Activated T-helper 1 cell treated with anti-CD3 and anti-CD28 coated beads, Interleukin-2, amount 50 U/mL, for 16 hours (primary cell): ENCODE data around the gene SNAPC4.

Experiments used
- DNase-seq, 2 donors: peaks; one replicate each; pipeline ENCODE4 v3.0.0-alpha.2; 2020; ENCODE audit warnings: low read depth in 1 of 2, low spot score in 1 of 2

Gene SNAPC4, protein sequence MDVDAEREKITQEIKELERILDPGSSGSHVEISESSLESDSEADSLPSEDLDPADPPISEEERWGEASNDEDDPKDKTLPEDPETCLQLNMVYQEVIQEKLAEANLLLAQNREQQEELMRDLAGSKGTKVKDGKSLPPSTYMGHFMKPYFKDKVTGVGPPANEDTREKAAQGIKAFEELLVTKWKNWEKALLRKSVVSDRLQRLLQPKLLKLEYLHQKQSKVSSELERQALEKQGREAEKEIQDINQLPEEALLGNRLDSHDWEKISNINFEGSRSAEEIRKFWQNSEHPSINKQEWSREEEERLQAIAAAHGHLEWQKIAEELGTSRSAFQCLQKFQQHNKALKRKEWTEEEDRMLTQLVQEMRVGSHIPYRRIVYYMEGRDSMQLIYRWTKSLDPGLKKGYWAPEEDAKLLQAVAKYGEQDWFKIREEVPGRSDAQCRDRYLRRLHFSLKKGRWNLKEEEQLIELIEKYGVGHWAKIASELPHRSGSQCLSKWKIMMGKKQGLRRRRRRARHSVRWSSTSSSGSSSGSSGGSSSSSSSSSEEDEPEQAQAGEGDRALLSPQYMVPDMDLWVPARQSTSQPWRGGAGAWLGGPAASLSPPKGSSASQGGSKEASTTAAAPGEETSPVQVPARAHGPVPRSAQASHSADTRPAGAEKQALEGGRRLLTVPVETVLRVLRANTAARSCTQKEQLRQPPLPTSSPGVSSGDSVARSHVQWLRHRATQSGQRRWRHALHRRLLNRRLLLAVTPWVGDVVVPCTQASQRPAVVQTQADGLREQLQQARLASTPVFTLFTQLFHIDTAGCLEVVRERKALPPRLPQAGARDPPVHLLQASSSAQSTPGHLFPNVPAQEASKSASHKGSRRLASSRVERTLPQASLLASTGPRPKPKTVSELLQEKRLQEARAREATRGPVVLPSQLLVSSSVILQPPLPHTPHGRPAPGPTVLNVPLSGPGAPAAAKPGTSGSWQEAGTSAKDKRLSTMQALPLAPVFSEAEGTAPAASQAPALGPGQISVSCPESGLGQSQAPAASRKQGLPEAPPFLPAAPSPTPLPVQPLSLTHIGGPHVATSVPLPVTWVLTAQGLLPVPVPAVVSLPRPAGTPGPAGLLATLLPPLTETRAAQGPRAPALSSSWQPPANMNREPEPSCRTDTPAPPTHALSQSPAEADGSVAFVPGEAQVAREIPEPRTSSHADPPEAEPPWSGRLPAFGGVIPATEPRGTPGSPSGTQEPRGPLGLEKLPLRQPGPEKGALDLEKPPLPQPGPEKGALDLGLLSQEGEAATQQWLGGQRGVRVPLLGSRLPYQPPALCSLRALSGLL (N-terminal part only)

DNA sequence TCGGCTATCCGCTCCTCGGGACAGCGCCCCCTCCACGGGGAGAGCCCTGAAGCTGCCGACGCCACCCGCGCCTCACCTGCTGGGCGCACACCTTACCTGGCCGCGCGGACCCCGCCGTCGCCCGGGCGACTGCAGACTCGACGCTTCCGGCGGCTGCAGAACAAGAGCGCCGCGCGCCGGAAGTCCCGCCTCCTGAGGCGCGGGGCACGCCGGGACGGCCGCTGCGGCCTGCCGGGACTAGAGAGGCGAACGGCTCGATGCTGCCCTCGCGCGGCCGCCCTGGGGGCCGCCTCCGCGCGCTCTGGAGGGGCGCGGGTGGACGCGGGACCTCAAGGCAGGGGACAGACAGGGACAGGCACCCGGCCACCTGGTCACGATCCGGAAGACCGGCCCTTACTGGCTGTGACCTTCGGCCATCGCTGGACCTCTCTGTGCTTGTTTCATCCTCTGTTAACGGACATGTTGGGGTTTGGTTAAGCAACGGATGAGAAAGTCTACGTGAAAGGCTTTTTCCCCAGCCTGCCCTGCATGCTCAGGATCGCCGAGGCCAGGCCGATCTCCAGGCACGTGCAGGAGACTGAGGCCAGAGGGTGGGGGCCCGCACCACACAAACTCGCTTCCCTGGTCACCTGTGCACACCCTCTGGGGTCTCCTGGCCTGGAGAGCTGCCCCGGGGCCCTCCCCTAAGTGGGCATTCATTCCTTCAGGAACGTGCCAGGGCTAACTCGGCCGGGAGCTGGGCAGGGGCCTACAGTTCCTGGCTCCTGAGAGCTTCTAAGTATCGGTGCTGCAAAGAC, at the start of gene SNAPC4:
Gene SNAPC4, minus strand, starts transcription at position 133 of the 797 bp plus-strand sequence. CDS start 1,742 bp downstream, outside the sequence.
- peak; percentile 73 to 83 for DNase-seq

DNA sequence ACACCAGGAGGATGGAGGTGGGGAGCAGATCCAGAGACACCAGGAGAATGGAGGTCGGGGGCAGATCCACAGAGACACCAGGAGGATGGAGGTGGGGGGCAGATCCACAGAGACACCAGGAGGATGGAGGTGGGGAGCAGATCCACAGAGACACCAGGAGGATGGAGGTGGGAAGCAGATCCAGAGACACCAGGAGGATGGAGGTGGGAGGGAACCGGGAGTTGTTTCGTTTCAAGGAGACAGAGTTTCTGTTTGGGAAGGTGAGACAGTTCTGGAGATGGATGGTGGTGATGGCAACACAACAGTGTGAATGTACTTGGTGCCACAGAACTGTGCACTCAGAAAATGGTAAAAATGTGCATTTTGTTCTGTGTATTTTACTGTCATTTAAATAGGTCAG, 48.7 kb upstream of the SNAPC4 start:
- no peak for DNase-seq

DNA sequence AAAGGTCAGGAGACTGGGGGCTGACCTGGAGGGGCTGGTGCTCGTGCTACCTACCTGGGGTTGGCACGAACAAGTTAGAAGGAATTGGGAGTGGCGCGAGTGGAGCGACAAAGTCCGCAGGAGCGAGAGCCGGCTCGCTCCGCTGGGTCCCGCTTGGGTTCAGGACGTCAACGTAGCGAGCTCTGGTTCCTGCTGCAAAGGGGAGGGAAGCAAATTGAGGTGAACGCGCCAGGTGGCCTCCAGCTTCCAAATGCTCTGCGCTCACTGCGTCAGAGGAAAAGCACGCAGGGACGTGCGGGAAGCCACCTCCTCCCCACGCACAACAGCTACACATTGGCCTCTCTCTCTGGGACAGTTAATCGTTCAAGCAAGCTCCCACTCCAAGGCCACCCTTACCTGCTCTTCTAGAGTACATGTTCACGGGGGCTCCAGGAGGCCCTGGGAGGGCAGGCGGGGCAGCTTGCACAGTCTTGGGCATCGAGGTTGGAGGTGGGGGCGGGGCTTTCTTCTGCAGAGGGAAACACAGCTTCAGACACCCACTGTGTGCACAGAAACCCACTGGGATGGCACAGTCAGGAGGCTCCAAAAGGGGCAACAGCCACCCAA, 47.3 kb upstream of the SNAPC4 start:
- DNase-seq, result no peak

DNA sequence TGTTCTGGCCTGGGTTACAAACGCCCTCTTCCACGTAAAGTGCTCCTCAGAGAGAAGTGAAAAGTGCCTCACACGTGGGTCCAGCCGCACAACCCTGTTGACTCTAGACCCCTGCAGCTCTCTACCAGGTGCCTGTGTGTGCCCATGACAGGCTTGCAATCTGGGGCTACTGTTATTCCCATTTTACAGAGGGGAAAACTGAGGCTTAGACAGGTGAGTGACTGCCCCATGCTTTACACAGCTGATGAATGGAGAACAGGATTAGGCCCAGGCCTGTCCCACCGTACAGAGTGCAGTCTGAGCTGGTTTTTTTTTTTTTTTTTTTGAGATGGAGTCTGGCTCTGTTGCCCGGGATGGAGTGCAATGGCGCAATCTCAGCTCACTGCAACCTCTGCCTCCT, 45.8 kb upstream of the SNAPC4 start:
- no peak for DNase-seq

DNA sequence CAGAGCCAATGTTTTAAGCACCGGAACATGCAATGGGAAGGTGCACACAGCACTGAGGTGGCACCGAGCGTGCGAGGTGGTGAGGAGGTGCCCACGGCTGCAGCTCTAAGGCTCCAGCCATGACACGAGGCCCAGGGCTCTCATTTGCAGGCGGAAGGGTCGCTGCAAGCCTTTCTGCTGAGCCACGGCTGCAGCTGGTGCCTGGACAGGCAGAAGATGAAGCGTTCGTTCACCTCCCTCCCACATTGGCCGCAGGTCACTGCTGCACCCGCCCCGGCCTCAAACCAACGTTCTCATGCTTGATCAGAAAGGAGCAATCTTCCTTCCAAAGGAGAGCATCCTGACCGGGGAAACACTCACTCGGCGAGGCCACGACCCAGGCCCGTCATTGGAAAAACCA, 44.1 kb upstream of the SNAPC4 start:
- no peak for DNase-seq

DNA sequence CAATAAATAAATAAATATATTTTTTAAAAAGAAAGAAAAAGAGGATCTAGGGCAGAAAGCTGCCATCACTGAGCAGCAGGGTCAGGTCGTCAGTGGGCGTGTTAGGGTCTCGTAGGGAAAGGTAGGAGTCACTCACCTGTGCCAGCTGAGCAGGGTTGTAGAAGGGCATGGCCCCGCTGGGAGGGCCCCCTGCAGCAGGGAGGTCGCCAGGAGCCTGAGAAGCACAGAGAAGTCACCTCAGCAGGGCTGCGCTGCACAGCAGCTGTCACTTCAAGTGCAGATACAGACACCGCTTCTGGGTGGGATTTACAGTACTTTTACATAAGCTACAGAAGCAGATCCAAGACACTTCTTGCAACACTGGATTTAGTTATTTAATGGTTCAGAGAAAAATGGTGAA, 43.7 kb upstream of the SNAPC4 start:
- no peak for DNase-seq

DNA sequence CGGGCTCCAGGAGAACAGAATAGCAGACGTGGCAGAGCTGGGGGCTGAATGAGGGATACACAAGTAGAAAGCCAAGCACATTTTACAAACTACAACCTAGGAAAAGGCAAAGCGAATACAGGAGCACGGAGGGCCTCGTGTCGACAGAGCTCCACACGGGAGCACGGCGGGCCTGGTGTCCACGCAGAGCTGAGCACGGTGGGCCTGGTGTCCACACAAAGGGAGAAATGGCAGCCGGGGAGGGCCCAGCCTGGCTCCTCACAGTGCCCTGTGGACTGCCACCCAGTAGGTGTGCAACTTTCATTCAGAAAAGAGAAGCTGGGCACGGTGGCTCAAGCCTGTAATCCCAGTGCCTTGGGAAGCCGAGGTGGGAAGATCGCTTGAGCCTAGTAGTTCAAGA, 43.1 kb upstream of the SNAPC4 start:
- DNase-seq, result no peak

DNA sequence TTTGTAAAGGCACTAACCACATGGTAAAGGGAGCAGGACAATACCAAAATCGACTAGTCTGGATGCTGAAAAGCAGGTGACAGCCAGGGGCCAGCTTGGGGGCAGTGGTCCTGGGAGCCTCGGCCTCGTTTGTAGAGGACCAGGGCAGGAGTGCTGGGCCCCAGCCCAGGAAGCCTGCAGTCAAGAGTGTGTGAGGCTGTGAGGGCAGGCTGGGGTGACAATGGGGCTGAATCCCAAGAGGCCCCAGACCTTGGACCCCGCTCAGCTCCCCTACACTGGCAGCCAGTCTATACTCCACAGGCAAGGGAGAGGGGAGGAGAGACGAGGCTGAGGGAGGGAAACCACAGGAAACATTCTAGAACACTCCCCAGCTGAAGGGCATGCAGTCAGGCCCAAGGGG, 42.3 kb upstream of the SNAPC4 start:
- DNase-seq, result no peak

DNA sequence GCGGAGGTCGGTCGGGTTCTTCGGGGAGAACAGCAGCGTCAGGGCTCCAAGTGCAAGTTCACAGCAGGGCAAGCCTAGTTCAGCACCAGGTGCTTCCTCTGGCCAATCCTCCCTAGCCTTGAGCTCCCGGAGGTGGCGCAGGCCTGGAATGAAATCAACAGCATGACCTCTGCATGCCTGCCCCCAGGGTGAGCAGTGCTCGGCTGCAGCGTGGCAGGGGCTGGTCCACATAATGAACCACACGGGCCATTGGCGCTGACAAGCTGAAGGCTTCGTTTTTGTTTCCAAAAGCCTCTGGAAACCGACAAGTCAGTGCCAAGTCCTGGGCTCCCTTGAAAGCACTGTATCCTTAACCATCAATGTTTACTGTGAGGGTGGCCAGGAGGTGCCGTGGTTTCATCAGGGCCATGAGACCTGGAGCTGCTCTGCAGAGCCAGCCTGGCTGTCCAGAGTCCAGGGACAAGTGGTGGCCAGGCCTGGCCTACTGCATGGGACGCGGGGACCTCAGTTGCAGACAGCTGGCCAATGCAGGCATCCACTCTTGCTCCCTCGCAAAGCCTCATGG, 41.8 kb upstream of the SNAPC4 start:
- DNase-seq, result no peak

DNA sequence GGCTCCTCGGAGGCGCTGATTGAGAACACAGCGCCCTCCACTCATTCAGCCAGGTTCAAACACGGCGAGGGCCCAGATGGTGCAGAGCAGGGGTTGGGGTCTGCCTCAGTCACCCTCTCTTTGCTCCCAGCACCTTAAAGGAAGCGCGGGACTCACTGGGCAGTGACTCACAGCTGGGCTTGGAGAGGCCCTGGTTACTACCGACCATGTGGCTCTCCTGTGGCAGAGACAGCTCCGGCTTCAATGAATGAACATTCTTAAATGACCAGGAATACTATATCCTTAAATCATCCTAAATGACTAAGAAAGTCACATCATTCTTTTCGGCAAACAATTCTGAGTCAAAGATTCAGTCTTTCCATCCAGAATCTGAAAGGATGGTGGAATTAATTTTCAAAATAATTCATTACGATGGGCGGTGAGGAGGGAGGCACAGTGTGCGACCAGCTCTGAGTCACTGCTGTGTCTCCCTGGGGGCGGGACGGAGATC, 41.3 kb upstream of the SNAPC4 start:
- DNase-seq, result no peak

DNA sequence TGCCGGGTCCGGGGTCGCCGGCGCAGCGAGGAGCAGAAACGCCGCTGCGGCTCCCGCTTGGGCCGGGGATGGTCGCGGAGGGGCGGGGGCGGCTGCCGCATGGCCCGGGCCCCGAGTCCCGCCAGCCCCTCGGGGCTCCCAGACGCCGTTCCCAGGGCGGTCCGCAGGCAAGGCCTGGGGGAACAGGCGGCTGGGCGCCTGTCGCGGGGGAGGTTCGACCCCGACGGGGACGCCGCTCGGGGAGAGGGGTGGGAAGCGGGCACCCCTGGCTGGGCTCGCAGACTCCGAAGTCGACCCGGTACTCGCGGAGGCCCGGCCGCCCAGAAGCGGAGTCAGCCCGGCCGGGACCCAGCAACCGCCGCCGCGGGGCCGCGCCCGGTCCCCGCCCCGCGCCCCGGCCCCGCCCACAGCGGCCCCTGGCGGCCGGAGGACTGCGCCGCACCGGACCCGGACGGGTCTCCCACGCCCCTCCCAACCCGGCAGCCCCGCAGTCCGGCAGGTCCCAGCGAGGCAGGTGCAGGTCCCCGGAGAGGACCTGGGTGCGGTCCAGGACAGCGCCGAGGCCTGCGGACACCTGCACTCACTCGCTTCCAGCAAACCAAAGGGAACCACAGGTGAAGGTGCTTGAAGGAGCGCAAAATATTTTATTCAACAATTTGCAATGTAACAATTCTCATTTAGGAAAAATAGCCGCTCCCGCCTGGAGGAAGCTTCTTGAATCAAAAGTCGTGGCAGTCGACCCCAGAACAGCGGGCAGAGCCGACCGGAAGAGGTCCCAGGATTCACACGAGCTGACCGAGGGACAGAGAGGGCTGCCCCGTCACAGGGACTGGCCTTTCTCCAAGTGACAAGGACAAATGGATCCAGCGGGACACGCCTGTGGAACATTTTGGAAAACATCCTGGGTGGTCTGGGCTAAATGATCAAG, 39.8 kb upstream of the SNAPC4 start, which contains the start of gene INPP5E:
Gene INPP5E, minus strand, starts transcription at position 365 of the 928 bp plus-strand sequence. CDS start 426 bp downstream, outside the sequence.
- DNase-seq, result peak; percentile 77 to 79

DNA sequence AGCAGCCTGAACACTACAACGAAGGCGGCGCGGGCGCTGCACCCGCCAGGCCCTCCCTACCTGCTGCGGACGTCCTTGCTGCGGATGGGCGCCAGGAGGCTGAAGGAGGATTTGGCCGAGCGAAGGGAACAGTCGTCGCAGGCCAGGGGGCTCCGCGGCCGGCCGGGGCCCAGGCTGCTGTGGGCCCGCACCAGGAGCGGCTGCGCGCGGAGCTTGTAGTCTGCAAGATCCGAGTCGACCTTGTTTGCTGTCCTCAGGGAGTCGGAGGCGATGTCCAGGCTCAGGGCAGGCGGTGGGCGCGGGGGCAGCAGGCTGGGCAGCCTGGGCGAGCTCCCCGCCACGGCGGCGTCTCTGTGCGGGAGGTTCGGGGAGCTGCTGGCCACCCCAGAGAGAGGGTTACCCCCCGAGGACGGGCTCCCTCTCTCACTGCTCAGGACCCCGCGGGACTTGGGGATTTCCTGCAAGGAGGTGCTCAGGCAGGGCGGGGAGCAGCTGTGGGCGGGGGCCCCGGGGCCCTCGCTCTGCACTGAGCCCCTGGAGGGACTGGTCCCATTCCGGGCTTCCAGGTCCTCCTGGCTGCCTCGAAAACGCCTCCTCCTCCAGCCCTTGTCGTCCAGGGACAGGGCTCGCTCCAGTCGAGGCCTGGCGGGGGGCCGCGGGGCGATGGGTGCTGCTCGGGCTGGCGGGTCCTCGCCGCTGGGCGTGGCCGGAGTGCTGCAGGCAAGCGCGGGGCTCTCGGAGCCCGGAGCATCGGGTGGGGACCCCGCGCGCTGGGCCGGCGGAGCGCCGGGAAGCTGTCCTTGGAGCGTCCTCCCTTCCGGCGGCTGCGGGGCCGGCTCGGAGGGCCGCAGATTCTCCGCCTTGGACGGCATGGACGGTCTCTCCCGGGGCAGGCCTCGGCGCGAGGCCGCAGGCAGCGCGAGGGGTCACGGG, 38.8 kb upstream of the SNAPC4 start:
- peak; percentile 18 to 36 for DNase-seq

DNA sequence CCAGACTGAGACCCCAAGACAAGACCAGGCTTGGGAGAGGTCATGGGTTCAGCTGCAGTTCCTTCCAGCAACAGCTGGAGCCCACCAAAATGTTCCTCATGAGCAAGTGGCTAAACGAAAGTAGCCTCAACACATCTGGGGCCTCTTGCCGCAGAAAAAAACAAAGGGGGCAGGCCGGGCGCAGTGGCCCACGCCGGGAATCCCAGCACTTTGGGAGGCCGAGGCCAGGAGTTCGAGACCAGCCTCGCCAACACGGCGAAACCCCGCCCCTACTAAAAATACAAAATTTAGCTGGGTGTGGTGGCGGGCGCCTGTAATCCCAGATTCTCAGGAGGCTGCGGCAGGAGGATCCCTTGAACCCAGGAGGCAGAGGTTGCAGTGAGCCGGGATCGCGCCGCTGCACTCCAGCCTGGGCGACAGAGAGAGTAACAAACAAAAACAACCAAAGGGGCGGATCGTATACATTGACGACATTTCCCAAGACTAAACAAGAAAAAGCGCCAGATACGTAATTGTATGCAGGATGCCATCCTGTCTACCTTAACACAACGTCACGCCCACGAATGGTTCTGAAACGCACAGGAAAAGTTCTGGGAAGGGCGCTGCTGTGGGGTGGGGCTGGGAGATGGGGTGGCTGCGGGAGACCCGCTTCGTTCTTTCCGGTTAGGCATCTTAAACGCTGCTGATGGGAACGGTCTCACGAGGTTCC, 38.0 kb upstream of the SNAPC4 start:
- DNase-seq, result no peak

DNA sequence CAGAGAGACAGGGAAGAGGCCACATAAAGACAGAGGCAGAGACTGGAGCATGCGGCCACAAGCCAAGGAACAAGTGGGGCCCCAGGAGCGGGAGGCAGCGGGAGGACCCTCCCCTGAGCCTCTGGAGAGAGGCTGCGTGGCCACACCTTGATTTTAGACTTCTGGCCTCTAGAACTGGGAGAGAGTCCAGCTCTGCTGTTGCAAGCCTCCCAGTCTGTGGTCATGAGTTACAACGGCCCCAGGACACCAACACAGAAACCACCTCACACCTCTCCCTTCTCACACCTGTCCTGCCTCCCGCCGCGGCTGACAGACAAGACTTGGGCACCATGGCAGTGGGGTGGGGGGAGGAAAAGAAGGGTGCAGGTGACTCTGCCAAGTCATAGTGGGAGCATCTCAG, 37.5 kb upstream of the SNAPC4 start:
- DNase-seq, result no peak

DNA sequence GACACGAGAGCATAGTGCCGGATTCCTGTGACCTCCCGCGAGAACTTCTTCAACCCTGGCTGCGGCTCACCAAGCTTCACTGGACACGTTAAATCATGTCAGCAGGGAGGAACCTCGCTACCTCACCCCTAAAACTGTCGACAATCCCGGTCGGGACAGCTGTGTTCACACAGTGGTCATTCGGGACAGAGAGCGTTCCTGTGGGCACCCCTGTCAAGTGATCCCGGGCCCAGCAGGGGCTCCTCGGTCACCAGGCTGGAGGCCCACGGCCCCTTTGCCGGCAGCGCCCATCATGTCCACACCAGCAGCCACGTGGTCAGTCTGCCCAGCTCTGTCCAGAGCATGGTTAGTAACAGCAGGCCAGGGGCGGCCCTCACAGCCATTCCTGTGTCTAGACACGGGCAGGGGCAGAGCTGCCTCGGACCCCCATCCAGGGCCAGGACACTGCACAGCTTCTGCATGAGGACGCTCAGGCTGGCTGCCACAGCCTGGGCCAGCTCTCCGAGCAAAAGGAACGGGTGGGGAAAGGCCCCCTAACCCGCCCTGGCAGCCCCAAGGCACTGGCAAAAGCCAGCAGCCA, 36.2 kb upstream of the SNAPC4 start:
- DNase-seq, result no peak

DNA sequence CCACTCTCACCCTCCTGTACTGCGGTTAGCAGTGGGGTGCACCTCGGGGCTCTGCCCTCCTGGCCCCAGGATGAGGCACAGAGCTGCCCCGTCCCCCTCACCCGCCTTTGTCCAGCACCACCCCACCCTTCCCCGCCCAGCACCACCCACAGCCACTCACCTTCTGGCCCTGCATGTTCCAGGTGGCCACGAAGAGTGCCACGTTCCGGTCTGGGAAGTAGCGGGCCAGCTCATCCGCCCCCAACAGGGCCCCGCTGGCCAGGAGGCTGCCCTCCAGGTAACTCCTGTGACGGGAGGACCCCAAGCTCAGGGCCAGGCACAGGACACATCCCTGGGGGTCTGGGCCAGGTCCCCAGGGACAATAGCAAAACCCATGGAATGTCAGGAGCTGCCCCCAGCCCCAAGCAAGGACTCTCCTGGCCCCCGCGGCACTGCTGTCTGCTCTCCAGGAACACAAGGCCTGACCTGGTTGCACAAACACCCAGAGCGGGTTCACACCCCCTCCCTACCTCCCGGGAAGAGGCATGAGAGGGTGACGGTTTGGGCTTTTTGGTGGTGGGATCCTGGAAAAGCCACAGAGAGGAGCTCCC, 34.7 kb upstream of the SNAPC4 start:
- no peak for DNase-seq
